ENCODE data around the gene THADA. TPM values are rescaled to one million over a fixed set of nuclear protein-coding genes. Genes with fewer than 3 reads are reported as not detected.

The THADA gene
- total RNA-seq, 4 donors from 2014 or later = 49.9 to 90.2 (median 65.2) TPM

DNA sequence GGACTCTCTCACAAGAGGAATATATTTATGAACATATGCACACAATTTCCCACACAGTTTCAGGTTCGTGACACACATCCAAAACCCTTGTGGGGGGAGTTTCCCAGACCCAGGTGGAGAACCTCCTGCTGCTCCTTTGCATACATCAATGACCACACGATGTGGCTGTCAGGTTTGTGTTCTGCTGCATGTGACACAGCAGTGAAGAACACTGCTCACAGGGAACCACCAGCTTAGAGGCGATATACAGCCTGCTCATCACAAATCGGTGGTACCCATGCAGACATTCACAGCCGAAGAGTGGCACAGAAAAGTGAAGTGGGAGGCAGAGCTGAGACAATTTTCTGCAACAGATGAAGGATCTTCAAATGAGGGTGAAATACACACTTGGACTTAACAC, 193.8 kb downstream of the THADA start:
- H3K36me3 ChIP-seq = no peaks in the 10 kb centered on the region
- DNase-seq = peak; percentile 44 to 49
- H3K4me3 ChIP-seq (replicated peaks in 1 of 3) = no peak overlapping the region
- TF ChIP-seq CTCF (IDR thresholded peaks at IDR 0.05) (no peak), POLR2A (IDR thresholded peaks at IDR 0.05) (peak in 1 of 2 donors; percentile 21)
- H3K27ac ChIP-seq = peak overlapping the region in 2 of 3 donors; percentile 32 to 56
- no peaks in the 10 kb centered on the region for H3K27me3 ChIP-seq
- WGBS, 2 donors = 20 to 51% methylated on average over 5 of the region's 5 CpGs
- peaks cover 59 to 68% of the 10 kb centered on the region in 2 donors for H3K4me1 ChIP-seq
- H3K9me3 ChIP-seq = no peaks in the 10 kb centered on the region
- intact Hi-C loops (cut with DNase I) = no loop called here

DNA sequence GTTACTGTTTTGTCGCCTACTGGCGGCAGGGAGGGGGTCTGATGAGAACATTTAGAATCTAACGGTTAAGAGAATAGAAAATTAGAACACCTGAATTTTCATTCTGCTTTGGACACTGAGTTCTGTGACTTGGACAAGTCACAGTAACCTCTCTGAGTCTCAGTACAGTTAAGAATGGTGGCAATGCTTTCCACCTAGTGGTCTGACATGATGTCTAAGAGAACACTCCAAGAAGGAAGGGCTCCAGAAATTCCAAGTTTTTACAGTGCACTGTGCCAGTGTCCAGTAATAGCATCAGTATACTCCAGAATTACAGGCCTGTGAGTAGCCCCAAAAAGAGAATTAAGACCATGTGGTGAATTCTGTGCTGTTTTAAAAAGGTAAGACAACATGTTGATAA, 195.3 kb downstream of the THADA start:
- peaks cover 45 to 58% of the 10 kb centered on the region in 2 donors for H3K4me1 ChIP-seq
- peak overlapping the region in 1 of 3 donors; percentile 32 for H3K27ac ChIP-seq
- H3K36me3 ChIP-seq = no peaks in the 10 kb centered on the region
- no peaks in the 10 kb centered on the region for H3K27me3 ChIP-seq
- TF ChIP-seq CTCF (IDR thresholded peaks at IDR 0.05) (no peak), POLR2A (IDR thresholded peaks at IDR 0.05) (no peak)
- no peaks in the 10 kb centered on the region for H3K9me3 ChIP-seq
- WGBS, 2 donors = 88 to 91% methylated on average over 3 of the region's 3 CpGs
- intact Hi-C loops (cut with DNase I) = no loop called here
- no peak overlapping the region for H3K4me3 ChIP-seq (replicated peaks in 1 of 3)
- no peak for DNase-seq

DNA sequence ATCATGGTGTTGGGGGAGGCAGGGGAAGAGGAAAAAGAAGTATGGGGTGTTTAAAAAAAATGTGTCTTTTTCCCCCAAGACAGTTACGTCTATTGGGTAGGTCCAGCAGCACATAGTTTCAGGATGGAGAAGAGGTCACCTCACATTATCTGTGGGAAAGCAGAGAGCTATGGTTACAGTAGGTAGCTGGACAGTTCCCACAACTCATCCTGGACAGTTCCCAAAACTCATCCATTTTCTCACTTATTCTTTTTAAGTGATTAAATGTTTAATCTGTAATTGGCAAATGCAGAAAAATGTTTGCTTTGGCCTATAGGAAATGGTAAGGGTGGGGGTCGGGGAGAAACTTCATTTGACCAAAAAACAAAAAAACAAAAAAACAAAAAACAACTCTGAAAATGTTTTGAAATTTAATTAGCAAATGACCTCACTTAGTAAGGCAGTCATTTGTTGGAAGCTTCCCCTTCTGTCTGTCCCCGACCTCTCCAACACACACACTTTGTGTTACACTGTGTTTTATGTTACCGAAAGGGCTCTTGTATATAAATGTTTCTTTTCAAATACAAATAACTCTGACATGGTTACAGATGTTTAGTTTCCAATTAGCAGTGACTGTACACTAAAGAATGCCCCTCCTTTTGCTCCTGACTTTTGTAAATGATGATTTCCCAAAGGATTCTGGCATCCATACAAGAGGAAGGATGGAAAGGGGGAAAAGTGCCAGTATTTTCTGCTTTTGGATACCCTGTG, 196.1 kb downstream of the THADA start:
- H3K9me3 ChIP-seq = no peaks in the 10 kb centered on the region
- no peak for DNase-seq
- H3K27ac ChIP-seq = no peak overlapping the region
- 71 to 72% methylated on average over 4 of the region's 4 CpGs for WGBS, 2 donors
- no peaks in the 10 kb centered on the region for H3K27me3 ChIP-seq
- no peak overlapping the region for H3K4me3 ChIP-seq (replicated peaks in 1 of 3)
- H3K4me1 ChIP-seq = peaks cover 40 to 52% of the 10 kb centered on the region in 2 donors
- H3K36me3 ChIP-seq = no peaks in the 10 kb centered on the region
- TF ChIP-seq CTCF (IDR thresholded peaks at IDR 0.05) (no peak), POLR2A (IDR thresholded peaks at IDR 0.05) (no peak)
- intact Hi-C loops (cut with DNase I) = no loop called here

GRCh38 chr2:43399098-43399497, 196.7 kb downstream of the THADA start:
- peaks cover 40 to 49% of the 10 kb centered on the region in 2 donors for H3K4me1 ChIP-seq
- no peak for DNase-seq
- H3K4me3 ChIP-seq (replicated peaks in 1 of 3) = no peak overlapping the region
- intact Hi-C loops (cut with DNase I) = no loop called here
- H3K9me3 ChIP-seq = no peaks in the 10 kb centered on the region
- no peaks in the 10 kb centered on the region for H3K36me3 ChIP-seq
- H3K27ac ChIP-seq = no peak overlapping the region
- no peaks in the 10 kb centered on the region for H3K27me3 ChIP-seq
- TF ChIP-seq CTCF (IDR thresholded peaks at IDR 0.05) = no peak
- TF ChIP-seq POLR2A (IDR thresholded peaks at IDR 0.05) = no peak
- 94 to 98% methylated on average over 2 of the region's 2 CpGs for WGBS, 2 donors

DNA sequence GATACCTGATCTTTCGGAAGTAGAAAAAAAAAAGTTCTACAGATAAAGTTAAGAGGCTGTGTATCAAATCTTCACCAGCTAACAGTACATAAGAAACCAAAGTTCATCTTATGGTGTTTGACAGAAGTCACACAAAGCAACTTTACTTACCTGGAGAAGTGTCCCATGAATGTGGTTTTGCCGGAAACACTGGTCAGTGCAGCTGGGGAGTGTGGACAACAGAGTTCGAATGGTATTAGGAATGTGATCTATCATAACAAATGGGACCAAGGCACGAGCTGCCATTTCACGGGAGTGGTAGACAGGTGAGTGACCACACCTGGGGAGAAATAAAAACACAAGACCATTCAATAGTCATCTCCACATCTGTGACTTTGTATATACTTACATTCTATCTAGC, 198.0 kb downstream of the THADA start:
- H3K4me3 ChIP-seq (replicated peaks in 1 of 3) = no peak overlapping the region
- intact Hi-C loops (cut with DNase I) = no loop called here
- H3K4me1 ChIP-seq = peaks cover 35 to 49% of the 10 kb centered on the region in 2 donors
- DNase-seq = peak; percentile 49 to 67
- H3K36me3 ChIP-seq = no peaks in the 10 kb centered on the region
- no peak for TF ChIP-seq POLR2A (IDR thresholded peaks at IDR 0.05)
- no peak for TF ChIP-seq CTCF (IDR thresholded peaks at IDR 0.05)
- H3K27ac ChIP-seq = peak overlapping the region; percentile 9 to 70 (median 70)
- no peaks in the 10 kb centered on the region for H3K9me3 ChIP-seq
- WGBS, 2 donors = 49 to 62% methylated on average over 5 of the region's 5 CpGs
- no peaks in the 10 kb centered on the region for H3K27me3 ChIP-seq

Measured in thyroid gland (tissue), 4 donors.